ENCODE data around the gene CACNB2.

Gene CACNB2

DNA sequence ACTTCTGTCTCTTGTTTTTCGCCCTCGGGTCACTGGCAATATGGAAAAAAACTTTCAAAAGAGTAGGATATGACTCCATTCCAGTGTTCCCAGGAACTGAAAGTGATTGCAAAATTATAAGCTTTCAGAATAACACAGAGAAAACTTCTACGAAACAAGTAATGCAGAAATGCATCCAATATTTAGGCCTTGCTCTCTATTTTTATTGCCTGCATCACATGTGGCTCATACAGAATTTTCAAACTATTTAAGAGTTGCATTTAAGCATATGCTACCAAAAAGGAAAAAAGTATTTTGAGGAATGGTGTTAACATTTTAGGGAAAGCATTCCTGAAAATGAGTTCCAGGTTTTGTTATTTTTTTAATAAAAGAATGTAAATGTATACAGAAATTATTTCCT is 228.0 kb downstream of the CACNB2 start:
- no peaks in the 10 kb centered on the region for H3K4me1 ChIP-seq (ENCODE audit: low read length)
- H2AFZ ChIP-seq (ENCODE audit: low read depth, low read length): no peak overlapping the region
- H3K27me3 ChIP-seq (ENCODE audit: low read depth, low read length): no peaks in the 10 kb centered on the region
- no peaks in the 10 kb centered on the region for H4K20me1 ChIP-seq (ENCODE audit: insufficient read depth, low read length)
- no peak overlapping the region for H3K9ac ChIP-seq (ENCODE audit: low read length)
- H3K4me2 ChIP-seq (ENCODE audit: low read length): no peak overlapping the region
- TF ChIP-seq EZH2phosphoT487 (IDR thresholded peaks at IDR 0.05; ENCODE audit: low read depth) (no peak), CTCF (IDR thresholded peaks at IDR 0.05; ENCODE audit: low read depth, low read length) (no peak)
- no peak overlapping the region for H3K27ac ChIP-seq (ENCODE audit: low read length)
- no peaks in the 10 kb centered on the region for H3K9me3 ChIP-seq (ENCODE audit: insufficient read depth, low read length)
- no peaks in the 10 kb centered on the region for H3K79me2 ChIP-seq (ENCODE audit: low read length)
- no peak overlapping the region for H3K4me3 ChIP-seq (ENCODE audit: low read length)
- no peaks in the 10 kb centered on the region for H3K36me3 ChIP-seq (replicated peaks; ENCODE audit: low read depth, low read length)

- Histone ChIP-seq H3K79me2 (ENCODE audit: low read length) (no peaks in the 10 kb centered on the region), H3K27me3 (ENCODE audit: low read depth, low read length) (no peaks in the 10 kb centered on the region), H3K9me3 (ENCODE audit: insufficient read depth, low read length) (no peaks in the 10 kb centered on the region), H2AFZ (ENCODE audit: low read depth, low read length) (no peak overlapping the region), H3K36me3 (replicated peaks; ENCODE audit: low read depth, low read length) (no peaks in the 10 kb centered on the region), H3K9ac (ENCODE audit: low read length) (no peak overlapping the region), H3K4me3 (ENCODE audit: low read length) (no peak overlapping the region), H3K4me1 (ENCODE audit: low read length) (no peaks in the 10 kb centered on the region), H3K4me2 (ENCODE audit: low read length) (no peak overlapping the region), H3K27ac (ENCODE audit: low read length) (no peak overlapping the region), H4K20me1 (ENCODE audit: insufficient read depth, low read length) (no peaks in the 10 kb centered on the region)
- TF ChIP-seq CTCF (IDR thresholded peaks at IDR 0.05; ENCODE audit: low read depth, low read length) (no peak), EZH2phosphoT487 (IDR thresholded peaks at IDR 0.05; ENCODE audit: low read depth) (no peak)
These were observed 228.5 kb downstream of the CACNB2 start for GRCh38 chr10:18368682-18369081.

GRCh38 chr10:18369859-18370473 is 229.7 kb downstream of the CACNB2 start:
- Histone ChIP-seq H3K27ac (ENCODE audit: low read length) (no peak overlapping the region), H3K4me2 (ENCODE audit: low read length) (no peak overlapping the region), H3K4me1 (ENCODE audit: low read length) (no peaks in the 10 kb centered on the region), H3K9me3 (ENCODE audit: insufficient read depth, low read length) (no peaks in the 10 kb centered on the region), H3K4me3 (ENCODE audit: low read length) (no peak overlapping the region), H3K27me3 (ENCODE audit: low read depth, low read length) (no peaks in the 10 kb centered on the region), H3K36me3 (replicated peaks; ENCODE audit: low read depth, low read length) (no peaks in the 10 kb centered on the region), H3K9ac (ENCODE audit: low read length) (no peak overlapping the region), H2AFZ (ENCODE audit: low read depth, low read length) (no peak overlapping the region), H3K79me2 (ENCODE audit: low read length) (no peaks in the 10 kb centered on the region), H4K20me1 (ENCODE audit: insufficient read depth, low read length) (no peaks in the 10 kb centered on the region)
- TF ChIP-seq EZH2phosphoT487 (IDR thresholded peaks at IDR 0.05; ENCODE audit: low read depth) (no peak), CTCF (IDR thresholded peaks at IDR 0.05; ENCODE audit: low read depth, low read length) (no peak)

DNA sequence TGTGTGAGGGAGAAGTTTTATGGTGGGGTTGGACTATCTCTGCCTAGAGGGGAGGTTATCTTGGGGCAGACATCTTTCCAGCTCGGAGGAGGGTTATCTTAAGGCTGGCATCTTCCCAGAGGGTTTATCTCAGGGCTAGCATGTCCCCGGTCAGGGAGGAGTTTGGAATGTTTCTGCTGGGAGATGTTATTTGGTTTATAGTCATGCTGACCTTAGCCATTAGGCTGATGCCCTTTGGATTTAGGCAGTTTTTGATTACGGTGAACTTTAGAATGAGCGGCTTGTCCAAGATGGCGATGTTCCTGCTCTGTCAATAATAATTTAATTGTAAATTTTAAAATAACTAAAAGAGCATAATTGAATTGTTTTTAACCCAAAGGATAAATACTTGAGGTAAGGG is 236.4 kb downstream of the CACNB2 start:
- Histone ChIP-seq H4K20me1 (ENCODE audit: insufficient read depth, low read length) (no peaks in the 10 kb centered on the region), H3K4me2 (ENCODE audit: low read length) (no peak overlapping the region), H3K36me3 (replicated peaks; ENCODE audit: low read depth, low read length) (no peaks in the 10 kb centered on the region), H3K4me3 (ENCODE audit: low read length) (no peak overlapping the region), H3K79me2 (ENCODE audit: low read length) (no peaks in the 10 kb centered on the region), H3K27ac (ENCODE audit: low read length) (no peak overlapping the region), H2AFZ (ENCODE audit: low read depth, low read length) (no peak overlapping the region), H3K4me1 (ENCODE audit: low read length) (no peaks in the 10 kb centered on the region), H3K9me3 (ENCODE audit: insufficient read depth, low read length) (no peaks in the 10 kb centered on the region), H3K27me3 (ENCODE audit: low read depth, low read length) (no peaks in the 10 kb centered on the region), H3K9ac (ENCODE audit: low read length) (no peak overlapping the region)
- TF ChIP-seq CTCF (IDR thresholded peaks at IDR 0.05; ENCODE audit: low read depth, low read length): no peak
